Right renal cortex interstitium (tissue), 3 donors: ENCODE measurements around the gene EI24. TPM values are rescaled to one million over a fixed set of nuclear protein-coding genes. Genes with fewer than 3 reads are reported as not detected.

Experiments used
- DNase-seq, 3 donors: peaks; one replicate each; pipeline ENCODE4 v3.0.0-alpha.2; 2013; ENCODE audit warnings: low read depth in 3 of 3, low spot score in 2 of 3
- polyA plus RNA-seq, 3 donors: library from polyadenylated mRNA; unstranded; fragments of 120-200 nt; gene quantifications; one replicate each; pipeline ENCODE4 v1.2.1, GENCODE V29; 2013; ENCODE audit not compliant: insufficient read length in 3 of 3

EI24 gene
- polyA plus RNA-seq, 3 donors: 124 to 136 (median 133) TPM

DNA sequence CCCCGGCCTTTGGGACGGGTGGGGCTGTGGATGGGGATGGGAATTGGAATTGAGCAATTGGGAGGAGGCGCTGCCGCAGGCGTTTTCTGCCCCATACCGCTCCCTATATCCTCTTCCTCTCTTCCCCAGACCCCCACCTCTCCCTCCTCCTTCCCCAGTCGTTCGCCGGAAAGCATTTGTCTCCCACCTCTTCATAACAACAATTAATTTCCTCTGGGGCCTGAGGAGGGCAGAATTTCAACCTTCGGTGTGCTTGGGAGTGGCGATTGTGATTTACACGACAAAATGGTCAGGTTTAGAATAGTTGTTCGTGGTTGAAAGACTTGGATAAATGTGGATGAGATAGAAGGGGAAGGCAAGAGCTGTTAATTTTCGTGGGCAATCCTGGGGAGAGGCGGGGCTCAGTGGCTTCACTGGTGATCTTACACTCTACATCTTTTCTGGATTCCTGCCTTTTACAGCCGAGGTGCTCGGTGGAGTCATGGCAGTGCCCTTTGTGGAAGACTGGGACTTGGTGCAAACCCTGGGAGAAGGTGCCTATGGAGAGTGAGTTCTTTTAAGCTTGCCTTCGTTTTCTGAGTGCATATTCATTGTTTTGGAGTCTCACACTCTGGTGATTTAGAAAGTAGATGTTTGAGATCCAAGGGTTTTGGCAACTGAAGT is 57.1 kb downstream of the EI24 start:
- peak; percentile 39 to 41 (median 41) for DNase-seq

DNA sequence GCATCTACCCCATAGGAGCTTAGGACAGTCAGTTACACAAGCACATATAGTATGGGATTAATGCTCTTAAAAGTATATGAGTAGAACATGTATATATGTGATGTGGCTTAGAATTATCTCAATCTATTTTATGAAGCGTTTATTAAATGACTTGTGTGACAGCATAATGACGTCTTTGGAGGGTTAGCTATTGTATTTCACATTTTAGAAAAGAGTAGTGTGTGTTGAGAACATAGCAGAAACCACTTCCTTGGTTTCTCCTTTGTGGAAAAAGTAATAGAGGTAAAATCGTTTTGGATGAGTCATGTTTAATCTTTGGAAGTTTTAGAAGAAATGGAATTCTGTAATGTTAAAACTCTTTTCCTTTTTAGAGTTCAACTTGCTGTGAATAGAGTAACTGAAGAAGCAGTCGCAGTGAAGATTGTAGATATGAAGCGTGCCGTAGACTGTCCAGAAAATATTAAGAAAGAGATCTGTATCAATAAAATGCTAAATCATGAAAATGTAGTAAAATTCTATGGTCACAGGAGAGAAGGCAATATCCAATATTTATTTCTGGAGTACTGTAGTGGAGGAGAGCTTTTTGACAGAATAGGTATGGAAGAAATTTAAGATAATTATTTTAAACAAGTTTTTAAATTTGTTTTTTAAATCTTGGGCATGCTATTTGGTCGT is 58.1 kb downstream of the EI24 start:
- DNase-seq: no peak

Other genes with a start within 250 kb of the EI24 start
- gene FEZ1, start 73.2 kb upstream of the EI24 start, polyA plus RNA-seq: 10 to 100 TPM in 1 of 3 donors, 1 to 10 TPM in 2; 8.5 to 11.3 (median 9.7) TPM
- gene STT3A, start 23.4 kb downstream of the EI24 start, polyA plus RNA-seq: 100 to 1,000 TPM; 203 to 233 (median 218) TPM
- gene CHEK1, start 55.7 kb downstream of the EI24 start, polyA plus RNA-seq: 10 to 100 TPM; 30.1 to 36.2 (median 31.8) TPM
- 1 to 10 TPM in 1 of 3 donors, under 1 TPM in 2; 0.58 to 1.4 (median 0.62) TPM for gene ACRV1, start 111.4 kb downstream of the EI24 start, polyA plus RNA-seq
- gene PATE1, start 176.8 kb downstream of the EI24 start, polyA plus RNA-seq: not detected
- under 1 TPM in 1 of 3 donors, not detected in 2; 0.07 TPM for gene PATE2, start 209.4 kb downstream of the EI24 start, polyA plus RNA-seq
- not detected for gene PATE3, start 218.7 kb downstream of the EI24 start, polyA plus RNA-seq